ENCODE data around the gene TMOD2. TPM values are rescaled to one million over a fixed set of nuclear protein-coding genes. Genes with fewer than 3 reads are reported as not detected.

The TMOD2 gene
- total and polyA plus RNA-seq, 2 of the 8 experiments (the other 6 are each of a cell fraction or from before 2014, with no cell fraction given) = 0.80 to 6.5 TPM

DNA sequence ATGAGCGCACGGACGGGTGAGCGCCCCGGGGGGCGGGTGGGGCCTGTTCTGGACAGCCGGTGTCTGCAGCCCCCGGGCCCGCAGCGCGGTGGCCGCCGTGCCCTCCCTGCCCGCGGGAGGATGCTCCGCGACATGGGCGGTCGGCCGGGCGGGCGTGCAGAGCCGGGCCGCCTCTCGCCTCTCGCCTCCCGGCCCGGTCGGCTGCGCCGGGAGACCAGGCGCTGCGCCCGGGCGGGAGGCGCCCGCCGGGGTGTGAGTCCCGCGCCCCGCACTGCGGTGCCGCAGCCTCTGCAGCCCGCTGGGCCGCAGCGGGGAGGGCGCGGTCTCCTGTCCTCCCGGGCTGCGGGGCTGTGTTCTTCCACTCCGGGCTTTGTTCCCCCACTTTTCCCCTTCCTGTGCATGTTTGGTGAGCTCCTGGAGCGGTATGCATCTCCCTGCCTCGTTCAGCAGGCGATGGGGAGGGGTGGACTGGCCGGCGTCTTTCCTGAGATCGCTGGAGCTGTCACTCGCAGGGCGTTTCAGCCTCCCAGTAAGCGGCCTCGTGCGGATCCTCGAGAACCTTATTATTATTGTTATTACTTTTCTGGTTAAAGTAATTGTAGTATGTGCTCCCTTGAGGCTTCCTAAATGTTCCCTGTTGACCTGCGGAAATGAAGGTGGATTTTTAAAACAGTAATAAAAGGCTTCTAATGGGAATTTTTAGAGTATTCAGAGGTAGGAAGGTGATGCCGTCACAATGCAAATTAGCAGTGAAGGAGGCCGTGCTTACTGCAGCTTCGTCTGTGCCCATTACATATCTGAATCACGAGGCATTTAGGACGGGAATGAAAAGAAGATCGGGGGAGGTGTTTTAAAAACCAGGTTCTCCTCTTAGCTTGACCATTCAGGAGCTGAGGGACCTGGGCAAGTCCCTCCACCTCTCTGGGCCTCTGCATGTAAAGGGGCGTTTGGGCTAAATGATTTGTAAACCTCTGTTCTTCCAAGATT is 593 bp downstream of the TMOD2 start (continued):
- no peak for TF ChIP-seq SRF (IDR thresholded peaks at IDR 0.05; ENCODE audit: low read depth, low read length)
- TF ChIP-seq EZH2 (IDR thresholded peaks at IDR 0.05; ENCODE audit: low read depth, low read length, severe bottlenecking) = no peak

Measured in H1 (cell line).